Fibroblast of villous mesenchyme (primary cell): Measurements from ENCODE around the gene ONECUT3. TPM values are rescaled to one million over a fixed set of nuclear protein-coding genes. Genes with fewer than 3 reads are reported as not detected.

ENCODE experiments used
- DNase-seq: peaks from one replicate; pipeline ENCODE4 v3.0.0-alpha.2; 2010; ENCODE audit warnings: low read depth
- H3K4me3 ChIP-seq: 2 replicates; pipeline ENCODE4 v1.5.1; 2011; ENCODE audit warnings: low read depth, mild to moderate bottlenecking, low read length
- CTCF ChIP-seq: IDR thresholded peaks from 2 replicates; pipeline ENCODE4 v1.5.1; 2012; ENCODE audit warnings: low read depth, mild to moderate bottlenecking, low read length; ENCODE audit not compliant: insufficient read depth
- total RNA-seq: library from RNA; depleted of rRNA; stranded (reverse); fragments of >200 nt; gene quantifications from 2 replicates; pipeline ENCODE4 v1.2.3, GENCODE V29; 2012

ONECUT3 gene
- total RNA-seq, 1 donor = not detected

- DNase-seq = no peak
- no peak for TF ChIP-seq CTCF
- no peak overlapping the region for H3K4me3 ChIP-seq
These were observed 46.5 kb downstream of the ONECUT3 start for GRCh38 chr19:1799695-1800342.

- DNase-seq = no peak
- no peak for TF ChIP-seq CTCF
- H3K4me3 ChIP-seq = no peak overlapping the region
These were observed 51.6 kb downstream of the ONECUT3 start for GRCh38 chr19:1804858-1805257.

GRCh38 chr19:1805401-1806183, 52.3 kb downstream of the ONECUT3 start:
- no peak for DNase-seq
- TF ChIP-seq CTCF = no peak
- H3K4me3 ChIP-seq = no peak overlapping the region

GRCh38 chr19:1806184-1807029, 53.1 kb downstream of the ONECUT3 start:
- TF ChIP-seq CTCF = no peak

GRCh38 chr19:1807030-1807694, 53.9 kb downstream of the ONECUT3 start:
- no peak for TF ChIP-seq CTCF
- DNase-seq = no peak
- H3K4me3 ChIP-seq = no peak overlapping the region

More at GRCh38 chr19:1806184-1807029, 53.1 kb downstream of the ONECUT3 start:
- no peak for DNase-seq
- no peak overlapping the region for H3K4me3 ChIP-seq

GRCh38 chr19:1807695-1808394, 54.5 kb downstream of the ONECUT3 start:
- no peak for DNase-seq
- TF ChIP-seq CTCF = no peak
- no peak overlapping the region for H3K4me3 ChIP-seq
